ENCODE data around the gene IL6ST. TPM values are rescaled to one million over a fixed set of nuclear protein-coding genes. Genes with fewer than 3 reads are reported as not detected.

Gene IL6ST
- total and polyA plus RNA-seq, 5 experiments from 2014 or later: 39.5 to 131 (median 64.7) TPM

GRCh38 chr5:55925712-55926111 lies 69.1 kb downstream of the IL6ST start:
- no peaks in the 10 kb centered on the region for H3K27me3 Mint-ChIP-seq
- no peaks in the 10 kb centered on the region for H3K9me3 Mint-ChIP-seq
- POLR2A ChIA-PET: no interaction called here
- H3K36me3 Mint-ChIP-seq: no peaks in the 10 kb centered on the region
- peaks cover 5 to 15% (median 10%) of the 10 kb centered on the region in 4 donors for H3K4me1 Mint-ChIP-seq
- no peak overlapping the region for H3K4me3 Mint-ChIP-seq
- DNase-seq: no peak
- ATAC-seq: no peak
- no peak overlapping the region for H3K27ac Mint-ChIP-seq

- H3K36me3 Mint-ChIP-seq: no peaks in the 10 kb centered on the region
- ATAC-seq (no peak), DNase-seq (no peak)
- no peaks in the 10 kb centered on the region for H3K9me3 Mint-ChIP-seq
- H3K4me3 Mint-ChIP-seq: peak overlapping the region in 2 of 10 donors; percentile 48 to 58
- POLR2A ChIA-PET: interaction anchor here (0.6 kb wide), 1 partner anchor 220 kb away, joined by 4 read pairs; no protein-coding TSS in a partner anchor
- no peaks in the 10 kb centered on the region for H3K27me3 Mint-ChIP-seq
- no peak overlapping the region for H3K27ac Mint-ChIP-seq
- H3K4me1 Mint-ChIP-seq: peaks cover 5 to 16% (median 11%) of the 10 kb centered on the region in 4 donors
Observed at GRCh38 chr5:55925181-55925580, 69.6 kb downstream of the IL6ST start.

- H3K27ac Mint-ChIP-seq: no peak overlapping the region
- POLR2A ChIA-PET: interaction anchor here (0.6 kb wide), 1 partner anchor 219 kb away, joined by 4 read pairs; no protein-coding TSS in a partner anchor
- no peak for ATAC-seq
- DNase-seq: no peak
- H3K4me1 Mint-ChIP-seq: peaks cover 5 to 19% (median 13%) of the 10 kb centered on the region in 4 donors
- no peaks in the 10 kb centered on the region for H3K36me3 Mint-ChIP-seq
- no peaks in the 10 kb centered on the region for H3K9me3 Mint-ChIP-seq
- H3K27me3 Mint-ChIP-seq: no peaks in the 10 kb centered on the region
- H3K4me3 Mint-ChIP-seq: peak overlapping the region in 4 of 10 donors; percentile 11 to 58 (median 42)
Observed at GRCh38 chr5:55924744-55925143, 70.0 kb downstream of the IL6ST start.

GRCh38 chr5:55923865-55924500 lies 70.8 kb downstream of the IL6ST start:
- Mint-ChIP-seq H3K27ac (peak overlapping the region in 7 of 10 donors; percentile 7 to 91 (median 74)), H3K4me1 (peaks cover 9 to 25% (median 19%) of the 10 kb centered on the region in 4 donors), H3K9me3 (no peaks in the 10 kb centered on the region), H3K4me3 (peak overlapping the region; percentile 87 to 98 (median 94)), H3K27me3 (no peaks in the 10 kb centered on the region), H3K36me3 (no peaks in the 10 kb centered on the region)
- POLR2A ChIA-PET: interaction anchor here (1.5 kb wide), 1 partner anchor 8 kb away, joined by 6 read pairs; no protein-coding TSS in a partner anchor
- DNase-seq (no peak), ATAC-seq (peak; percentile 32 to 50)

GRCh38 chr5:55923177-55923771 lies 71.5 kb downstream of the IL6ST start:
- H3K27me3 Mint-ChIP-seq: no peaks in the 10 kb centered on the region
- H3K4me1 Mint-ChIP-seq: peaks cover 9 to 25% (median 20%) of the 10 kb centered on the region in 4 donors
- no peaks in the 10 kb centered on the region for H3K9me3 Mint-ChIP-seq
- POLR2A ChIA-PET: interaction anchor here (1.5 kb wide), 1 partner anchor 9 kb away, joined by 6 read pairs; no protein-coding TSS in a partner anchor
- H3K27ac Mint-ChIP-seq: peak overlapping the region; percentile 30 to 91 (median 63)
- peak overlapping the region; percentile 87 to 98 (median 94) for H3K4me3 Mint-ChIP-seq
- peak; percentile 68 to 72 for ATAC-seq
- no peaks in the 10 kb centered on the region for H3K36me3 Mint-ChIP-seq
- DNase-seq: peak in 3 of 10 donors; percentile 15 to 37 (median 25)

GRCh38 chr5:55921617-55922016 lies 73.1 kb downstream of the IL6ST start:
- POLR2A ChIA-PET: interaction anchor here (0.6 kb wide), 1 partner anchor 72 kb away, joined by 5 read pairs; no protein-coding TSS in a partner anchor
- no peaks in the 10 kb centered on the region for H3K36me3 Mint-ChIP-seq
- H3K27me3 Mint-ChIP-seq: no peaks in the 10 kb centered on the region
- H3K27ac Mint-ChIP-seq: no peak overlapping the region
- H3K9me3 Mint-ChIP-seq: no peaks in the 10 kb centered on the region
- ATAC-seq (no peak), DNase-seq (no peak)
- no peak overlapping the region for H3K4me3 Mint-ChIP-seq
- H3K4me1 Mint-ChIP-seq: peaks cover 9 to 25% (median 20%) of the 10 kb centered on the region in 4 donors

GRCh38 chr5:55920784-55921183 lies 74.0 kb downstream of the IL6ST start:
- Mint-ChIP-seq H3K9me3 (no peaks in the 10 kb centered on the region), H3K27me3 (peaks cover 0 to 5% (median 0%) of the 10 kb centered on the region in 5 donors), H3K4me1 (peaks cover 9 to 25% (median 20%) of the 10 kb centered on the region in 4 donors), H3K27ac (no peak overlapping the region), H3K4me3 (no peak overlapping the region), H3K36me3 (no peaks in the 10 kb centered on the region)
- ATAC-seq (no peak), DNase-seq (no peak)
- POLR2A ChIA-PET: interaction anchor here (0.6 kb wide), 1 partner anchor 29 kb away, joined by 3 read pairs; no protein-coding TSS in a partner anchor

- peaks cover 9 to 25% (median 20%) of the 10 kb centered on the region in 4 donors for H3K4me1 Mint-ChIP-seq
- DNase-seq (no peak), ATAC-seq (no peak)
- H3K27ac Mint-ChIP-seq: peak overlapping the region in 1 of 10 donors; percentile 17
- no peaks in the 10 kb centered on the region for H3K9me3 Mint-ChIP-seq
- POLR2A ChIA-PET: no interaction called here
- no peak overlapping the region for H3K4me3 Mint-ChIP-seq
- peaks cover 0 to 8% (median 0%) of the 10 kb centered on the region in 5 donors for H3K27me3 Mint-ChIP-seq
- H3K36me3 Mint-ChIP-seq: no peaks in the 10 kb centered on the region
Observed at GRCh38 chr5:55919625-55920024, 75.1 kb downstream of the IL6ST start.

GRCh38 chr5:55918087-55919035 lies 76.4 kb downstream of the IL6ST start:
- Mint-ChIP-seq H3K4me1 (peaks cover 7 to 18% (median 15%) of the 10 kb centered on the region in 4 donors), H3K36me3 (no peaks in the 10 kb centered on the region), H3K27ac (no peak overlapping the region), H3K27me3 (peaks cover 0 to 8% (median 0%) of the 10 kb centered on the region in 5 donors), H3K4me3 (no peak overlapping the region), H3K9me3 (no peaks in the 10 kb centered on the region)
- POLR2A ChIA-PET: no interaction called here
- DNase-seq (no peak), ATAC-seq (no peak)

GRCh38 chr5:55917402-55918086 lies 77.2 kb downstream of the IL6ST start:
- H3K9me3 Mint-ChIP-seq: no peaks in the 10 kb centered on the region
- H3K4me1 Mint-ChIP-seq: peaks cover 4 to 11% (median 10%) of the 10 kb centered on the region in 4 donors
- H3K27me3 Mint-ChIP-seq: peaks cover 0 to 8% (median 0%) of the 10 kb centered on the region in 5 donors
- no peak overlapping the region for H3K27ac Mint-ChIP-seq
- no peak overlapping the region for H3K4me3 Mint-ChIP-seq
- no peaks in the 10 kb centered on the region for H3K36me3 Mint-ChIP-seq
- ATAC-seq (no peak), DNase-seq (no peak)
- POLR2A ChIA-PET: no interaction called here

- DNase-seq: no peak
- Mint-ChIP-seq H3K9me3 (no peaks in the 10 kb centered on the region), H3K4me1 (peaks cover 4 to 11% (median 10%) of the 10 kb centered on the region in 4 donors), H3K27ac (no peak overlapping the region), H3K27me3 (peaks cover 0 to 8% (median 0%) of the 10 kb centered on the region in 5 donors), H3K4me3 (no peak overlapping the region), H3K36me3 (no peaks in the 10 kb centered on the region)
- POLR2A ChIA-PET: interaction anchor here (0.6 kb wide), 1 partner anchor 991 kb away, joined by 4 read pairs; no protein-coding TSS in a partner anchor
- no peak for ATAC-seq
Observed at GRCh38 chr5:55916986-55917385, 77.8 kb downstream of the IL6ST start.

- H3K27ac Mint-ChIP-seq: no peak overlapping the region
- DNase-seq (no peak), ATAC-seq (no peak)
- H3K27me3 Mint-ChIP-seq: peaks cover 0 to 8% (median 0%) of the 10 kb centered on the region in 5 donors
- H3K9me3 Mint-ChIP-seq: no peaks in the 10 kb centered on the region
- no peak overlapping the region for H3K4me3 Mint-ChIP-seq
- no peaks in the 10 kb centered on the region for H3K36me3 Mint-ChIP-seq
- POLR2A ChIA-PET: no interaction called here
- peaks cover 4 to 11% (median 10%) of the 10 kb centered on the region in 4 donors for H3K4me1 Mint-ChIP-seq
Observed at GRCh38 chr5:55915783-55916182, 79.0 kb downstream of the IL6ST start.

All from naive thymus-derived CD8-positive, alpha-beta T cell (primary cell).